ENCODE results near the gene DPT. TPM values are rescaled to one million over a fixed set of nuclear protein-coding genes. Genes with fewer than 3 reads are reported as not detected.

Gene DPT
- total RNA-seq, 2 experiments from 2014 or later: not detected

- no peaks in the 10 kb centered on the region for H3K36me3 Mint-ChIP-seq (ENCODE audit: low read depth)
- ATAC-seq: no peak
- POLR2A ChIA-PET: no interaction called here
- no peaks in the 10 kb centered on the region for H3K9me3 Mint-ChIP-seq (ENCODE audit: insufficient read depth)
- no peak for DNase-seq
- no peak overlapping the region for H3K4me3 Mint-ChIP-seq
- CTCF ChIA-PET: no interaction called here
- H3K27ac Mint-ChIP-seq: no peak overlapping the region
- H3K4me1 Mint-ChIP-seq (ENCODE audit: low read depth): no peaks in the 10 kb centered on the region
- H3K27me3 Mint-ChIP-seq (ENCODE audit: low read depth): peaks cover 9% of the 10 kb centered on the region
Measured at GRCh38 chr1:168759077-168759476, 30.1 kb upstream of the DPT start.

DNA sequence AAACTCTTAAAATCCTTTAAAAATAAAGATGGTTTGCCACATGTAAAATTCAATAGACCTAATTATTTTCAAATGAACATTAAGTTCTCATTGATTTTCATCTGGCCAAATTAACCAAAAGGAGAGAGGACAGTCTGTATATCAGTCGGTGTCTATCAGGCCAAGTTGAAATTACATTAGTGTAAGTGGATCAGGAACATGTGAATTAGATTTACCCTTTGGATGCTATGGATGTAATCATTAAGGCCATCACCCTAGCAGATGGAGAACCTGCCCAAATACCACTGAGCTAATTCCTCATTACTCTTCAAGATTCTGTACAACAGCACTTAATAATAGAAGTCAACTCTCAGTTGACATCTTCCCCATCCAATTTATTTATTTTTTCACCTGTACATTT is 29.5 kb upstream of the DPT start:
- Mint-ChIP-seq H3K4me1 (ENCODE audit: low read depth) (no peaks in the 10 kb centered on the region), H3K36me3 (ENCODE audit: low read depth) (no peaks in the 10 kb centered on the region), H3K9me3 (ENCODE audit: insufficient read depth) (no peaks in the 10 kb centered on the region), H3K4me3 (no peak overlapping the region), H3K27me3 (ENCODE audit: low read depth) (peaks cover 8% of the 10 kb centered on the region), H3K27ac (no peak overlapping the region)
- POLR2A ChIA-PET: no interaction called here
- CTCF ChIA-PET: no interaction called here
- DNase-seq (no peak), ATAC-seq (no peak)

DNA sequence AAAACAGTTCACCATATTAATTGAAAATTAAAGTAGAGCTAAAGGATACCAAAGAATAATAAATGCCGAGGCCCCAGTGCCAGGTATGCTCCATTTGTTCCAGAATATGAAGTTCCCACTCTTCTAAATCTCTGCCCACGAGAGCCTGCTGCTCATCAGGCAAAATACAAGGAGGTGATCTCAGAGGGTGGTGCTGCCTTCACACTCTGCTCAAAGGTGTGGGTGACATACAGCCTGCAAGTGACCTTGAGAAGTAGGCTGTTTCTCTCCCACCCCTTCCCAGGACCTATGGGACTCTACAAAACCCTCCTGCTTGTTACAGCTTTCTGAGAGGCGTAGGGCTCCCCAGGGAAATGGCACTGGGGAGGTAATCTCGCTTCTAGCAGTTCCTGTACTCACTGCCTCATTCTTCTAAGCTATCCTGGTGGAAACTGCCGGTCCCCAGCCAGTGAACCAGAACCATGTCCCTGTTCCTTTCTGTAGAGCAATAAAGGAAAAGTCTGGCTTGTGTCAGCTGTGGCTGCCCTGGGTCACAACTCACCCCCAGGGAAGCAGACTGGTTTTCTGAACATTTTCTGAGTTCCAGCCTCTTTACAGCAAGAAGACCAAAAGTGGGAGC is 26.9 kb upstream of the DPT start:
- POLR2A ChIA-PET: no interaction called here
- Mint-ChIP-seq H3K36me3 (ENCODE audit: low read depth) (no peaks in the 10 kb centered on the region), H3K27me3 (ENCODE audit: low read depth) (peaks cover 21% of the 10 kb centered on the region), H3K4me1 (ENCODE audit: low read depth) (peaks cover 5% of the 10 kb centered on the region), H3K27ac (no peak overlapping the region), H3K9me3 (ENCODE audit: insufficient read depth) (no peaks in the 10 kb centered on the region), H3K4me3 (no peak overlapping the region)
- CTCF ChIA-PET: no interaction called here
- DNase-seq (no peak), ATAC-seq (no peak)

- Mint-ChIP-seq H3K9me3 (ENCODE audit: insufficient read depth) (no peaks in the 10 kb centered on the region), H3K4me3 (no peak overlapping the region), H3K27me3 (ENCODE audit: low read depth) (peaks cover 36% of the 10 kb centered on the region), H3K36me3 (ENCODE audit: low read depth) (no peaks in the 10 kb centered on the region), H3K4me1 (ENCODE audit: low read depth) (peaks cover 5% of the 10 kb centered on the region), H3K27ac (no peak overlapping the region)
- no peak for DNase-seq
- CTCF ChIA-PET: no interaction called here
- ATAC-seq: no peak
- POLR2A ChIA-PET: no interaction called here
Measured at GRCh38 chr1:168752171-168752832, 23.3 kb upstream of the DPT start.

DNA sequence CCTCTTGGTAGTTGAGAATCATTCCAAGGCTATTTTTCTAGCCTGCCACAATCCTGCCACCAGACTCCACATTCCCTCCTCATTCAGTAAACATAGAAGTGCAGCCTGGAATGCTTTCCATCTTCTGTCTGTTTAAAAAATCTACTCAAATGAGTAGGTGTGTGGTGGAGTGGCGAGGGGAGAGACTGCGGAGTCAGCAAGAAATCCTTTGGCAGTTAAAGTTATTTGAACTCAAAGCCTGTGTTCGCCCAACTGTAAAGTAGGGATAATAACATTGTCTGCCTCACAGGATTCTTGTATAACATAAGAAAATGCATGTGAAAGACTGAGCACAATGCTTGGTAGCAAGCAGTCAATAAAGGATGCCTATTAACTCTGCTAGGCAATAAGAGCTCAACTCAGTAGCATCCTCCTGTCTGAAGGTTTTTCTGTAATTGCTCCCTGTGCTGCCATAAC is 22.2 kb upstream of the DPT start:
- no peak overlapping the region for H3K27ac Mint-ChIP-seq
- ChIA-PET CTCF (no interaction called here), POLR2A (no interaction called here)
- no peaks in the 10 kb centered on the region for H3K36me3 Mint-ChIP-seq (ENCODE audit: low read depth)
- DNase-seq (no peak), ATAC-seq (no peak)
- H3K4me1 Mint-ChIP-seq (ENCODE audit: low read depth): peaks cover 5% of the 10 kb centered on the region
- H3K9me3 Mint-ChIP-seq (ENCODE audit: insufficient read depth): no peaks in the 10 kb centered on the region
- peaks cover 40% of the 10 kb centered on the region for H3K27me3 Mint-ChIP-seq (ENCODE audit: low read depth)
- H3K4me3 Mint-ChIP-seq: no peak overlapping the region

GRCh38 chr1:168742994-168743650 is 14.1 kb upstream of the DPT start:
- no peak for ATAC-seq

DNA sequence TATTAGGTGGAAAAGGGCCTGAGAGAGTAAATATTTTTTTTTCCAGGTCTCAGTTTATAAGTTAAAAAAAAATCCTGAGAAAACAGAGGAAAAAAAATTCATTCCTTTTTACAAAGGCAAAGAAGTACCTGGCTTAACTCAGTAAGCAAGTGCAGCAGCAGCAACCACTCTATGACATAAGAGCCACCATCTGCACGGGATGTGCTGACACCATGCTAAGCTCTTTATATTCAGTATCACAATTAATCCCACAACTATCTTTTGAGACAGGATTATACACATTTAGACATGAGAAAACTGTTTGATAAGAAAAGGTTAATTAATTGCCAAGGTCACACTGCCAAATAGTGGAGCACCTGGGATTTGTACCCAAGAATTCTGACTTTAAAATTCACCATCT is 13.4 kb upstream of the DPT start:
- ATAC-seq (no peak), DNase-seq (no peak)
- Mint-ChIP-seq H3K36me3 (ENCODE audit: low read depth) (no peaks in the 10 kb centered on the region), H3K4me1 (ENCODE audit: low read depth) (no peaks in the 10 kb centered on the region), H3K27ac (no peak overlapping the region), H3K27me3 (ENCODE audit: low read depth) (peaks cover 6% of the 10 kb centered on the region), H3K4me3 (no peak overlapping the region), H3K9me3 (ENCODE audit: insufficient read depth) (no peaks in the 10 kb centered on the region)
- POLR2A ChIA-PET: interaction anchor here (0.7 kb wide), 1 partner anchor 150 kb away, joined by 3 read pairs; no protein-coding TSS in a partner anchor
- CTCF ChIA-PET: interaction anchor here (1.2 kb wide), 1 partner anchor 139 kb away, joined by 3 read pairs; no protein-coding TSS in a partner anchor

More at GRCh38 chr1:168742994-168743650, 14.1 kb upstream of the DPT start:
- Mint-ChIP-seq H3K9me3 (ENCODE audit: insufficient read depth) (no peaks in the 10 kb centered on the region), H3K36me3 (ENCODE audit: low read depth) (no peaks in the 10 kb centered on the region), H3K4me1 (ENCODE audit: low read depth) (no peaks in the 10 kb centered on the region), H3K27ac (no peak overlapping the region), H3K27me3 (ENCODE audit: low read depth) (peaks cover 10% of the 10 kb centered on the region), H3K4me3 (no peak overlapping the region)
- ChIA-PET POLR2A (no interaction called here), CTCF (no interaction called here)
- no peak for DNase-seq

- ChIA-PET POLR2A (interaction anchor here (0.8 kb wide), 1 partner anchor 24 kb away, joined by 5 read pairs; no protein-coding TSS in a partner anchor), CTCF (no interaction called here)
- Mint-ChIP-seq H3K36me3 (ENCODE audit: low read depth) (no peaks in the 10 kb centered on the region), H3K4me3 (no peak overlapping the region), H3K27me3 (ENCODE audit: low read depth) (peaks cover 7% of the 10 kb centered on the region), H3K4me1 (ENCODE audit: low read depth) (no peaks in the 10 kb centered on the region), H3K9me3 (ENCODE audit: insufficient read depth) (no peaks in the 10 kb centered on the region), H3K27ac (no peak overlapping the region)
- ATAC-seq (no peak), DNase-seq (no peak)
Measured at GRCh38 chr1:168739908-168740307, 10.9 kb upstream of the DPT start.

GRCh38 chr1:168736520-168736919 is 7.5 kb upstream of the DPT start:
- Mint-ChIP-seq H3K27ac (no peak overlapping the region), H3K36me3 (ENCODE audit: low read depth) (no peaks in the 10 kb centered on the region), H3K4me3 (no peak overlapping the region), H3K9me3 (ENCODE audit: insufficient read depth) (no peaks in the 10 kb centered on the region), H3K27me3 (ENCODE audit: low read depth) (peaks cover 9% of the 10 kb centered on the region), H3K4me1 (ENCODE audit: low read depth) (no peaks in the 10 kb centered on the region)
- DNase-seq (no peak), ATAC-seq (no peak)
- ChIA-PET POLR2A (no interaction called here), CTCF (no interaction called here)

DNA sequence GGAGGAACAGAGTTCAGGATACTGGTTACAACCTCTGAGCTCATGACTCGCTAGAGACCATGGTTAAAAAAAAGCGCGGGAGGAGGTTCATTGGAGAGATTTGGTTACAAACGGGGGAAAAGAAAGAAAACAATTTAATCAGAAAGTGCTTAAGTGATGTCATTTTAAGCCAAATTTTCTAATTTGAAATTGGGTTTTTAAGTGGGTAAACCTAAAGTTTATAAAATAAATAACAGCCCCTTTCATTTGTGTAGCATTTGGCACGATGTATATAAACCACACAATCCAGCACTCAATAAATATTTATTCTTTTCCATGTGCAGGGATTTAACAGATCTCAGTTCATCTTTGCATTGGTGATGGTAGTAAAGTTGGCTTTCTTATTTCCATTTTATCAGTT is 7.0 kb upstream of the DPT start:
- no peak for ATAC-seq
- CTCF ChIA-PET: no interaction called here

DNA sequence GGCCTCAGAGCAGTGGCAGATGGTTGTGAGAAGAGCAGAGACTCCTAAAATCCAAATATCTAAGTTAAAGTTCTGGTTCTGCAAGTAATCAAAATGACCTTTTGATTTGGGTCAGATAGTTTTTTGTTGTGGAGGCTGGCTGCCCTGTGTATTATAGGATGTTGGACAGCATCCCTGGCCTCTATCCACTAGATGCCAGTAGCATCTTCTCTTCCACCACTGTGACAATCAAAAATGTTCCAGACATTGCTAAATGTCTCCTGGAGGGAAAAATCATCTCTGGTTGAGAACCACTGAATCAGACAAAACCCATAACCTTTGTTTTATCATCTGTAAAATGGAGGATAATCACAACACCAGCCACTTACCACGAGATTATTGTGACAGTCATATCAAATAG is 5.9 kb upstream of the DPT start:
- no peak for DNase-seq
- Mint-ChIP-seq H3K27me3 (ENCODE audit: low read depth) (peaks cover 7% of the 10 kb centered on the region), H3K4me1 (ENCODE audit: low read depth) (no peaks in the 10 kb centered on the region), H3K9me3 (ENCODE audit: insufficient read depth) (no peaks in the 10 kb centered on the region), H3K36me3 (ENCODE audit: low read depth) (no peaks in the 10 kb centered on the region), H3K4me3 (no peak overlapping the region), H3K27ac (no peak overlapping the region)
- no peak for ATAC-seq
- ChIA-PET POLR2A (no interaction called here), CTCF (no interaction called here)

More for the DNA sequence above, 7.0 kb upstream of the DPT start:
- Mint-ChIP-seq H3K4me1 (ENCODE audit: low read depth) (no peaks in the 10 kb centered on the region), H3K4me3 (no peak overlapping the region), H3K9me3 (ENCODE audit: insufficient read depth) (no peaks in the 10 kb centered on the region), H3K27ac (no peak overlapping the region), H3K27me3 (ENCODE audit: low read depth) (peaks cover 7% of the 10 kb centered on the region), H3K36me3 (ENCODE audit: low read depth) (no peaks in the 10 kb centered on the region)
- no peak for DNase-seq
- POLR2A ChIA-PET: no interaction called here

GRCh38 chr1:168734271-168734670 is 5.3 kb upstream of the DPT start:
- Mint-ChIP-seq H3K4me1 (ENCODE audit: low read depth) (no peaks in the 10 kb centered on the region), H3K4me3 (no peak overlapping the region), H3K36me3 (ENCODE audit: low read depth) (no peaks in the 10 kb centered on the region), H3K9me3 (ENCODE audit: insufficient read depth) (no peaks in the 10 kb centered on the region), H3K27me3 (ENCODE audit: low read depth) (peaks cover 7% of the 10 kb centered on the region), H3K27ac (no peak overlapping the region)
- DNase-seq: no peak
- ATAC-seq: no peak
- POLR2A ChIA-PET: no interaction called here
- CTCF ChIA-PET: no interaction called here

All from activated CD8-positive, alpha-beta T cell treated with anti-CD3 and anti-CD28 coated beads, Interleukin-2, amount 10 ng/mL, durations not matched to agents 7 days and 5 days (primary cell).